ENCODE results near the gene FANCE. TPM values are rescaled to one million over a fixed set of nuclear protein-coding genes. Genes with fewer than 3 reads are reported as not detected.
"Not testable (repeated sequence)": the region's sequence is repeated elsewhere in the genome, so short reads cannot be mapped to it uniquely, and the experiment has no call there.

The FANCE gene
- total RNA-seq, 1 experiment from 2014 or later = 19.2 TPM

GRCh38 chr6:35512740-35513139, 60.6 kb downstream of the FANCE start, which contains the start of gene TULP1:
TULP1 (minus strand) TSS chr6:35512896; CDS start chr6:35512858, 38 bp downstream.
- peak within 1 kb of the TSS; percentile 23 for H3K4me3 ChIP-seq (ENCODE audit: low read depth, low read length, poor library complexity, severe bottlenecking)
- no peak for DNase-seq (ENCODE audit: low spot score)
- no peaks in the 10 kb centered on the region for H3K27me3 ChIP-seq (replicated peaks; ENCODE audit: insufficient read depth, low read depth, low read length, poor library complexity)
- ChIA-PET POLR2A (ENCODE audit: low non-redundant PET) (no interaction called here), CTCF (no interaction called here)
- TF ChIP-seq EZH2 (IDR thresholded peaks at IDR 0.05; ENCODE audit: borderline replicate concordance, low read depth, low read length, poor library complexity, severe bottlenecking) (no peak), CTCF (conservative IDR thresholded peaks at IDR 0.05; ENCODE audit: low read depth, low read length) (no peak)
- intact Hi-C loops (cut with micrococcal nuclease; ENCODE audit: unreplicated experiment) = no loop called here
- no peaks in the 10 kb centered on the region for H3K9me3 ChIP-seq (ENCODE audit: low read depth, low read length, poor library complexity, severe bottlenecking)
- no TSS peak for BruUV-seq (replicated peaks)
- H3K36me3 ChIP-seq (ENCODE audit: insufficient read depth, low read length, poor library complexity, severe bottlenecking) = no peaks in the 10 kb centered on the region
- no peak within 1 kb of the TSS for H3K27ac ChIP-seq (ENCODE audit: low read depth, low read length, poor library complexity, severe bottlenecking)
- no peaks in the 10 kb centered on the region for H3K4me1 ChIP-seq (ENCODE audit: insufficient read depth, low read length, poor library complexity, severe bottlenecking)

- no peaks in the 10 kb centered on the region for H3K4me1 ChIP-seq (ENCODE audit: insufficient read depth, low read length, poor library complexity, severe bottlenecking)
- no TSS peak for BruUV-seq (replicated peaks)
- DNase-seq (ENCODE audit: low spot score) = no peak
- H3K27ac ChIP-seq (ENCODE audit: low read depth, low read length, poor library complexity, severe bottlenecking) = no peak overlapping the region
- H3K4me3 ChIP-seq (ENCODE audit: low read depth, low read length, poor library complexity, severe bottlenecking) = no peak overlapping the region
- ChIA-PET POLR2A (ENCODE audit: low non-redundant PET) (no interaction called here), CTCF (interaction anchor here (0.6 kb wide), 1 partner anchor 10 kb away, joined by 4 read pairs; no protein-coding TSS in a partner anchor)
- intact Hi-C loops (cut with micrococcal nuclease; ENCODE audit: unreplicated experiment) = no loop called here
- H3K9me3 ChIP-seq (ENCODE audit: low read depth, low read length, poor library complexity, severe bottlenecking) = no peaks in the 10 kb centered on the region
- H3K27me3 ChIP-seq (replicated peaks; ENCODE audit: insufficient read depth, low read depth, low read length, poor library complexity) = no peaks in the 10 kb centered on the region
- H3K36me3 ChIP-seq (ENCODE audit: insufficient read depth, low read length, poor library complexity, severe bottlenecking) = no peaks in the 10 kb centered on the region
- no peak for TF ChIP-seq CTCF (conservative IDR thresholded peaks at IDR 0.05; ENCODE audit: low read depth, low read length)
These were observed 62.4 kb downstream of the FANCE start for GRCh38 chr6:35514587-35514986.

- intact Hi-C loops (cut with micrococcal nuclease; ENCODE audit: unreplicated experiment); H3K4me3 ChIP-seq (ENCODE audit: low read depth, low read length, poor library complexity, severe bottlenecking); H3K9me3 ChIP-seq (ENCODE audit: low read depth, low read length, poor library complexity, severe bottlenecking); BruUV-seq (replicated peaks); H3K36me3 ChIP-seq (ENCODE audit: insufficient read depth, low read length, poor library complexity, severe bottlenecking); POLR2A ChIA-PET (ENCODE audit: low non-redundant PET); H3K4me1 ChIP-seq (ENCODE audit: insufficient read depth, low read length, poor library complexity, severe bottlenecking); H3K27me3 ChIP-seq (replicated peaks; ENCODE audit: insufficient read depth, low read depth, low read length, poor library complexity); DNase-seq (ENCODE audit: low spot score); H3K27ac ChIP-seq (ENCODE audit: low read depth, low read length, poor library complexity, severe bottlenecking): not testable (repeated sequence)
- CTCF ChIA-PET = interaction anchor here (0.6 to 0.7 kb wide), 2 partner anchors 38 to 59 kb away, joined by 3 read pairs; no protein-coding TSS in a partner anchor
These were observed 63.8 kb downstream of the FANCE start for GRCh38 chr6:35515939-35516338.

Small RNA genes within 50 kb of the gene (microRNA-seq; reads per million reads assigned to microRNA genes)
- gene MIR7111 = 6.5 reads per million, percentile 21 among the genes with 10 or more reads in this experiment

Other genes starting within 250 kb of the FANCE start
- gene SCUBE3, start 238.4 kb upstream of the FANCE start, total RNA-seq (2021) = 0.04 TPM in 1 of 2 replicates, not detected in the other
- 28.7 and 36.0 TPM in 2 replicates for gene ZNF76, start 192.6 kb upstream of the FANCE start, total RNA-seq (2021)
- 0.37 and 0.44 TPM in 2 replicates for gene DEF6, start 154.5 kb upstream of the FANCE start, total RNA-seq (2021)
- gene PPARD, start 109.8 kb upstream of the FANCE start, total RNA-seq (2021) = 13.8 and 15.4 TPM in 2 replicates
- 1,064 and 1,085 TPM in 2 replicates for gene RPL10A, start 16.1 kb downstream of the FANCE start, total RNA-seq (2021)
- gene TEAD3, start 44.7 kb downstream of the FANCE start, total RNA-seq (2021) = 10.3 and 17.0 TPM in 2 replicates
- gene TULP1, start 60.6 kb downstream of the FANCE start, total RNA-seq (2021) = 0.66 TPM in 1 of 2 replicates, not detected in the other
- 20.4 and 26.2 TPM in 2 replicates for gene FKBP5, start 236.6 kb downstream of the FANCE start, total RNA-seq (2021)

All from A673 (cell line).